HepG2 (cell line): Measurements from ENCODE around the gene STXBP4. TPM values are rescaled to one million over a fixed set of nuclear protein-coding genes. Genes with fewer than 3 reads are reported as not detected.

Experiments
- ATAC-seq: fragments of 200-7000 bp; cut with Tn5 transposase; 3 replicates; pipeline ENCODE4 v1.9.1; 2020; ENCODE audit warnings: mild to moderate bottlenecking, moderate library complexity
- BruUV-seq: library from RNA; stranded (reverse); fragments of 400-500 nt; replicated peaks from 2 replicates; lab custom pipeline; 2021; lab: Mats Ljungman, UMichigan
- CTCF ChIA-PET: fragments of 300-600 bp; formaldehyde crosslinking; extraction: SDS; loops from one replicate; lab custom pipeline; 2021; ENCODE audit warnings: low total read pairs, inconsistent platforms, low intra/inter-chr PET ratio; lab: Yijun Ruan, JAX
- POLR2A ChIA-PET: fragments of 350-600 bp; sonication (Branson Sonifier 250); formaldehyde crosslinking; loops from one replicate; lab custom pipeline; 2020; ENCODE audit warnings: antibody characterized with exemption, inconsistent platforms; lab: Yijun Ruan, JAX
- DNase-seq: peaks from one replicate; pipeline ENCODE4 v3.0.0-alpha.2; 2015; ENCODE audit warnings: low spot score
- FAIRE-seq: peaks from 3 replicates; lab custom pipeline; 2011; peaks lifted over from hg19 to GRCh38; lab: Jason Lieb, UNC
- H2AFZ ChIP-seq: one replicate; pipeline ENCODE4 v1.6.1; 2011; ENCODE audit warnings: low read length, inconsistent platforms
- H3K27ac ChIP-seq: fragments of 300-600 bp; 3 replicates; pipeline ENCODE4 v1.8.0; 2011; ENCODE audit warnings: mixed run types, mild to moderate bottlenecking, mixed read lengths, low read length, inconsistent platforms; ENCODE audit not compliant: insufficient read depth; ENCODE audit errors: extremely low read length
- H3K27me3 ChIP-seq, 2 experiments: fragments of 200-600 bp in 1 of 2; 2 replicates in 1 of 2; 3 replicates in 1 of 2; pipeline versions ENCODE4 v1.6.0 to v1.8.0; 2011; ENCODE audit warnings: low read length in 2 of 2, mild to moderate bottlenecking in 2 of 2, moderate library complexity in 2 of 2, inconsistent platforms in 1 of 2; ENCODE audit not compliant: insufficient read depth in 2 of 2, control insufficient read depth in 1 of 2
- H3K36me3 ChIP-seq, 2 experiments: fragments of 200-600 bp in 1 of 2; replicated peaks in 1 of 2; 2 replicates in 1 of 2; 3 replicates in 1 of 2; pipeline versions ENCODE4 v1.5.1 to v1.8.0; 2011; ENCODE audit warnings: low read length in 2 of 2, inconsistent platforms in 1 of 2; ENCODE audit not compliant: insufficient read depth in 2 of 2, control insufficient read depth in 1 of 2
- H3K4me1 ChIP-seq: 2 replicates; pipeline ENCODE4 v1.5.1; 2012; ENCODE audit warnings: low read length, inconsistent platforms; ENCODE audit not compliant: insufficient read depth
- H3K4me2 ChIP-seq: 2 replicates; pipeline ENCODE4 v1.6.0; 2011; ENCODE audit warnings: low read depth, low read length, inconsistent platforms
- H3K4me3 ChIP-seq, 3 experiments: fragments of 200-600 bp in 1 of 3; sonication (generic), shearing (Covaris generic) in 1 of 3; replicated peaks in 1 of 3; 2 replicates each; pipeline ENCODE4 v1.5.1; 2011 to 2016; ENCODE audit warnings: low read length in 3 of 3, inconsistent platforms in 2 of 3, low read depth in 2 of 3, mild to moderate bottlenecking in 2 of 3, control low read depth in 1 of 3, mixed read lengths in 1 of 3; ENCODE audit not compliant: insufficient read depth in 1 of 3
- H3K79me2 ChIP-seq: one replicate; pipeline ENCODE4 v1.6.1; 2011; ENCODE audit warnings: low read length, inconsistent platforms; ENCODE audit not compliant: insufficient read depth
- H3K9ac ChIP-seq: 2 replicates; pipeline ENCODE4 v1.6.0; 2011; ENCODE audit warnings: mild to moderate bottlenecking, low read depth, low read length, inconsistent platforms; ENCODE audit not compliant: insufficient read depth
- H3K9me3 ChIP-seq: 2 replicates; pipeline ENCODE4 v1.5.1; 2012; ENCODE audit warnings: mild to moderate bottlenecking, low read length
- H4K20me1 ChIP-seq: 2 replicates; pipeline ENCODE4 v1.6.0; 2011; ENCODE audit warnings: inconsistent platforms, mild to moderate bottlenecking, low read length, moderate library complexity; ENCODE audit not compliant: insufficient read depth
- ATAD3A ChIP-seq: sonication (generic); formaldehyde crosslinking; IDR thresholded peaks from 2 replicates; pipeline ENCODE4 v1.4.0; 2020; ENCODE audit warnings: missing genetic modification reagents
- CBX2 ChIP-seq, 2 experiments: fragments of 200-600 bp in 1 of 2; sonication (generic); formaldehyde crosslinking in 1 of 2; IDR thresholded peaks; 2 replicates each; pipeline versions ENCODE4 v1.7.0 to v1.8.1; 2018 to 2022; ENCODE audit warnings: low read depth in 2 of 2, low read length in 1 of 2, mild to moderate bottlenecking in 1 of 2, missing genetic modification reagents in 1 of 2
- CTCF ChIP-seq: sonication (generic); formaldehyde crosslinking; IDR thresholded peaks from 2 replicates; pipeline ENCODE4 v1.5.0; 2020; ENCODE audit warnings: mild to moderate bottlenecking, missing genetic modification reagents, moderate library complexity
- EED ChIP-seq: sonication (generic); formaldehyde crosslinking; IDR thresholded peaks from 2 replicates; pipeline ENCODE4 v1.5.0; 2020; ENCODE audit warnings: mild to moderate bottlenecking, missing genetic modification reagents
- JDP2 ChIP-seq: sonication (generic); formaldehyde crosslinking; IDR thresholded peaks from 2 replicates; pipeline ENCODE4 v1.8.1; 2022; ENCODE audit warnings: missing genetic modification reagents, borderline replicate concordance
- NFE2L2 ChIP-seq: fragments of 150-350 bp; IDR thresholded peaks from 2 replicates; pipeline ENCODE4 v1.6.1; 2014; ENCODE audit warnings: low read length
- RAD21 ChIP-seq: fragments of 450-650 bp; formaldehyde crosslinking; IDR thresholded peaks from 2 replicates; pipeline ENCODE4 v1.5.0; 2020; ENCODE audit warnings: mild to moderate bottlenecking
- SMC3 ChIP-seq: IDR thresholded peaks from 2 replicates; pipeline ENCODE4 v1.6.1; 2011; ENCODE audit warnings: low read length, improper control_type of control experiment
- SNAPC2 ChIP-seq: sonication (generic); formaldehyde crosslinking; IDR thresholded peaks from 2 replicates; pipeline ENCODE4 v1.8.1; 2022; ENCODE audit warnings: mild to moderate bottlenecking, missing genetic modification reagents
- STAG1 ChIP-seq: sonication (generic); formaldehyde crosslinking; IDR thresholded peaks from 2 replicates; pipeline ENCODE4 v1.4.0; 2020; ENCODE audit warnings: missing genetic modification reagents
- ZNF230 ChIP-seq: sonication (generic); formaldehyde crosslinking; IDR thresholded peaks from 2 replicates; pipeline ENCODE4 v1.4.0; 2020; ENCODE audit warnings: mild to moderate bottlenecking, missing genetic modification reagents
- WGBS: methylation state at CpG from one replicate; pipeline ENCODE4 v1.1.6; 2017; ENCODE audit warnings: low lambda C conversion rate; 5-methylcytosine and 5-hydroxymethylcytosine counted together
- in situ Hi-C: cut with HindIII; loops from 2 replicates; pipeline ENCODE4 v1.10.0; 2017; ENCODE audit warnings: low pct_unique_long_range_greater_than_20kb; ENCODE audit not compliant: extremely low pct_ligation_motif_present
- intact Hi-C: fragments of 100-400 bp; cut with micrococcal nuclease; formaldehyde crosslinking; loops from one replicate; pipeline ENCODE4 v1.10.0; 2022; ENCODE audit not compliant: unreplicated experiment
- polyA plus RNA-seq, 8 experiments: library from polyadenylated mRNA; depleted of rRNA in 3 of 8; stranded (reverse) in 7 of 8; unstranded in 1 of 8; fragments of >200 nt; fragmentation: Illumina TruSeq in 4 of 8; extraction: Trizol in 4 of 8; gene quantifications; 2 replicates each; pipeline versions ENCODE4 v1.2.1 to v1.2.3, GENCODE V29; 2011 to 2016; ENCODE audit warnings: low read depth in 4 of 8, missing spikeins in 1 of 8, mixed read lengths in 1 of 8; ENCODE audit not compliant: insufficient read depth in 1 of 8
- total RNA-seq, 5 experiments: library from RNA; depleted of rRNA; stranded (reverse); fragments of >200 nt; fragmentation: Illumina TruSeq; extraction: Trizol; gene quantifications; 2 replicates each; pipeline ENCODE4 v1.2.3, GENCODE V29; 2016; ENCODE audit warnings: low read depth in 1 of 5
- TF ChIP-seq, protein P1 (sequence below): IDR thresholded peaks from 2 replicates; pipeline ENCODE4 v1.6.1; 2012; ENCODE audit warnings: low read depth, low read length, improper control_type of control experiment
- TF ChIP-seq, protein P2 (sequence below): sonication (generic); formaldehyde crosslinking; IDR thresholded peaks from 2 replicates; pipeline ENCODE4 v1.5.0; 2020; ENCODE audit warnings: missing genetic modification reagents, mild to moderate bottlenecking, borderline replicate concordance

Gene STXBP4
- total and polyA plus RNA-seq, 2 of the 13 experiments (the other 11 are each of a cell fraction or from before 2014, with no cell fraction given) = 8.5 to 36.1 TPM

DNA sequence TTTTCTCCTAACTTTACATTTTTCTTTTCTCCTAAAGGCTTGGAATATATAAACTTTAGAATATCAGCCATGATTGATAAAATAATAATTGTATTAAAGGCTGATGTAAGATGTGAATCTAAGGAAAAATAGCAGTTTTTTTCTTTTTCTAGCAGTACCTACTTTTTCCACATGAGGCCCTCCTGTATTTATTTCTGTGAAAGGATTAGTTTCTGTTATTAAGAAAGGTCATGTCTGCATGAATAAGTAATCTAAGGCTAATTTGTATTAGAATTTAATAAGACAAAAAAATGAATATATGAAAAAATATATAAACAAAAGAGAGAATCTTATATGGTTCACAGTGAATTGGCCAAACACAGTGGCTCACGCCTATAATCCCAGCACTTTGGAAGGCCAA, 85.3 kb downstream of the STXBP4 start:
- TF ChIP-seq RAD21 (CRISPR knock-in tag) = peak; percentile 43; the same call in 1 of the 2 replicates
- TF ChIP-seq, protein P1, sequence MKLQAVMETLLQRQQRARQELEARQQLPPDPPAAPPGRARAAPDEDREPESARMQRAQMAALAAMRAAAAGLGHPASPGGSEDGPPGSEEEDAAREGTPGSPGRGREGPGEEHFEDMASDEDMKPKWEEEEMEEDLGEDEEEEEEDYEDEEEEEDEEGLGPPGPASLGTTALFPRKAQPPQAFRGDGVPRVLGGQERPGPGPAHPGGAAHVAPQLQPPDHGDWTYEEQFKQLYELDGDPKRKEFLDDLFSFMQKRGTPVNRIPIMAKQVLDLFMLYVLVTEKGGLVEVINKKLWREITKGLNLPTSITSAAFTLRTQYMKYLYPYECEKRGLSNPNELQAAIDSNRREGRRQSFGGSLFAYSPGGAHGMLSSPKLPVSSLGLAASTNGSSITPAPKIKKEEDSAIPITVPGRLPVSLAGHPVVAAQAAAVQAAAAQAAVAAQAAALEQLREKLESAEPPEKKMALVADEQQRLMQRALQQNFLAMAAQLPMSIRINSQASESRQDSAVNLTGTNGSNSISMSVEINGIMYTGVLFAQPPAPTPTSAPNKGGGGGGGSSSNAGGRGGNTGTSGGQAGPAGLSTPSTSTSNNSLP = peak; percentile 45; the same call in 1 of the 2 replicates
- 0 out of 2 replicates have a peak, but pooled peaks have one; percentile 64 for TF ChIP-seq SNAPC2
- no peak for TF ChIP-seq CBX2 (IDR thresholded peaks at IDR 0.05; ENCODE audit: low read depth, low read length)
- no peak for TF ChIP-seq CBX2 (CRISPR knock-in tag; IDR thresholded peaks at IDR 0.05; ENCODE audit: low read depth)
- no peak for TF ChIP-seq EED
- TF ChIP-seq ZNF230 (CRISPR knock-in tag) = no peak
- peak; percentile 71 for TF ChIP-seq STAG1 (CRISPR knock-in tag)
- TF ChIP-seq NFE2L2 = no peak
- TF ChIP-seq ATAD3A (CRISPR knock-in tag) = no peak
- no peak for TF ChIP-seq JDP2 (CRISPR knock-in tag)
- TF ChIP-seq CTCF = peak; percentile 46
- TF ChIP-seq SMC3 = peak; percentile 50
- TF ChIP-seq, protein P2, sequence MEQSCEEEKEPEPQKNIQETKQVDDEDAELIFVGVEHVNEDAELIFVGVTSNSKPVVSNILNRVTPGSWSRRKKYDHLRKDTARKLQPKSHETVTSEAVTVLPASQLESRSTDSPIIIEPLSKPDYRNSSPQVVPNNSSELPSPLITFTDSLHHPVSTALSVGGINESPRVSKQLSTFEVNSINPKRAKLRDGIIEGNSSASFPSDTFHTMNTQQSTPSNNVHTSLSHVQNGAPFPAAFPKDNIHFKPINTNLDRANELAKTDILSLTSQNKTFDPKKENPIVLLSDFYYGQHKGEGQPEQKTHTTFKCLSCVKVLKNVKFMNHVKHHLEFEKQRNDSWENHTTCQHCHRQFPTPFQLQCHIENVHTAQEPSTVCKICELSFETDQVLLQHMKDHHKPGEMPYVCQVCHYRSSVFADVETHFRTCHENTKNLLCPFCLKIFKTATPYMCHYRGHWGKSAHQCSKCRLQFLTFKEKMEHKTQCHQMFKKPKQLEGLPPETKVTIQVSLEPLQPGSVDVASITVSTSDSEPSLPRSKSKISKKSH (CRISPR knock-in tag) = no peak
- FAIRE-seq (no peak), ATAC-seq (no peak), DNase-seq (no peak)
- Histone ChIP-seq H3K9ac (no peak overlapping the region), H2AFZ (no peak overlapping the region), H3K27ac (no peak overlapping the region), H4K20me1 (no peaks in the 10 kb centered on the region), H3K4me3 (no peak overlapping the region), H3K36me3 (no peaks in the 10 kb centered on the region; a peak in 1 of 5 replicates), H3K27me3 (no peaks in the 10 kb centered on the region), H3K9me3 (no peaks in the 10 kb centered on the region), H3K4me1 (no peaks in the 10 kb centered on the region), H3K79me2 (no peaks in the 10 kb centered on the region), H3K4me2 (no peak overlapping the region)
- CTCF ChIA-PET = interaction anchor here (1.3 to 1.7 kb wide), 3 partner anchors 242 to 303 kb away, joined by 4 to 8 read pairs (median 6); no protein-coding TSS in a partner anchor
- POLR2A ChIA-PET = no interaction called here
- intact Hi-C loops = loop anchor here (2.0 to 10.0 kb wide), 4 partner anchors 121 to 293 kb away; partner anchors contain the start of gene HLF
- 97% methylated on average over 1 of the region's 1 CpG for WGBS
- no TSS peak for BruUV-seq
- in situ Hi-C loops = loop anchor here (10.0 kb wide), 1 partner anchor 301 kb away; no protein-coding TSS in a partner anchor
